ENCODE results near the gene EPS8L3. TPM values are rescaled to one million over a fixed set of nuclear protein-coding genes. Genes with fewer than 3 reads are reported as not detected.
"Not testable (repeated sequence)": the region's sequence is repeated elsewhere in the genome, so short reads cannot be mapped to it uniquely, and the experiment has no call there.

Gene EPS8L3
- total RNA-seq, 1 donor from 2014 or later: not detected

DNA sequence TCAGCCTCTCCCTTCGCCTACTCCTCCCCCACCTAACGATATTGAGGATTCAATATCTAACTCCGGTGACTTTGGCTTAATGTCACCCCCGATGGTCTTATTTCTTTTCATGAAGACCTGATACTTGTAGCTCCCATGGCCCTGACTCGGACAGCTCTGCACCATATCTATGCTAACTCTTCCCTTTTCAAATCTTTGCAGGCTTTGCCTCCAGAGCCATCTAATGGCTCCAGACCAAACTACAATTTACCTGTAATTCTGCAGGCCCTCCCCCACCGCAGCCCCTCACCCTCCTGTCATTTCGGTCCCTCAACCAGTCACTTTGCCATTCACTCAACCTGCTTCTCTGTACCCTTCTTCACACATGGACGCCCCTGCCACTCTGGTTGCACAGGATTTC is 59.5 kb downstream of the EPS8L3 start:
- Histone ChIP-seq H3K27me3 (no peaks in the 10 kb centered on the region), H3K79me2 (ENCODE audit: low read depth) (no peaks in the 10 kb centered on the region), H3K36me3 (no peaks in the 10 kb centered on the region), H3K9ac (no peak overlapping the region), H3K4me3 (no peak overlapping the region), H3K4me2 (no peak overlapping the region), H3K27ac (no peak overlapping the region), H3K9me3 (ENCODE audit: low read depth) (no peaks in the 10 kb centered on the region), H2AFZ (replicated peaks) (no peak overlapping the region), H3K4me1 (no peaks in the 10 kb centered on the region), H3F3A (ENCODE audit: low read depth) (no peaks in the 10 kb centered on the region), H4K20me1 (ENCODE audit: low read depth) (no peaks in the 10 kb centered on the region)
- TF ChIP-seq, protein P1, sequence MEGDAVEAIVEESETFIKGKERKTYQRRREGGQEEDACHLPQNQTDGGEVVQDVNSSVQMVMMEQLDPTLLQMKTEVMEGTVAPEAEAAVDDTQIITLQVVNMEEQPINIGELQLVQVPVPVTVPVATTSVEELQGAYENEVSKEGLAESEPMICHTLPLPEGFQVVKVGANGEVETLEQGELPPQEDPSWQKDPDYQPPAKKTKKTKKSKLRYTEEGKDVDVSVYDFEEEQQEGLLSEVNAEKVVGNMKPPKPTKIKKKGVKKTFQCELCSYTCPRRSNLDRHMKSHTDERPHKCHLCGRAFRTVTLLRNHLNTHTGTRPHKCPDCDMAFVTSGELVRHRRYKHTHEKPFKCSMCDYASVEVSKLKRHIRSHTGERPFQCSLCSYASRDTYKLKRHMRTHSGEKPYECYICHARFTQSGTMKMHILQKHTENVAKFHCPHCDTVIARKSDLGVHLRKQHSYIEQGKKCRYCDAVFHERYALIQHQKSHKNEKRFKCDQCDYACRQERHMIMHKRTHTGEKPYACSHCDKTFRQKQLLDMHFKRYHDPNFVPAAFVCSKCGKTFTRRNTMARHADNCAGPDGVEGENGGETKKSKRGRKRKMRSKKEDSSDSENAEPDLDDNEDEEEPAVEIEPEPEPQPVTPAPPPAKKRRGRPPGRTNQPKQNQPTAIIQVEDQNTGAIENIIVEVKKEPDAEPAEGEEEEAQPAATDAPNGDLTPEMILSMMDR (IDR thresholded peaks at IDR 0.05): no peak
- no peak for TF ChIP-seq EZH2phosphoT487 (IDR thresholded peaks at IDR 0.05)
- TF ChIP-seq EZH2 (IDR thresholded peaks at IDR 0.05): no peak
- Mint-ChIP-seq H3K4me3 (no peak overlapping the region), H3K36me3 (peaks cover under 1% of the 10 kb centered on the region), H3K27ac (no peak overlapping the region), H3K9me3 (peaks cover 23% of the 10 kb centered on the region), H3K27me3 (ENCODE audit: insufficient read depth, low read depth) (peaks cover 5% of the 10 kb centered on the region), H3K4me1 (no peaks in the 10 kb centered on the region)
- DNase-seq (ENCODE audit: low spot score): peak; percentile 15

DNA sequence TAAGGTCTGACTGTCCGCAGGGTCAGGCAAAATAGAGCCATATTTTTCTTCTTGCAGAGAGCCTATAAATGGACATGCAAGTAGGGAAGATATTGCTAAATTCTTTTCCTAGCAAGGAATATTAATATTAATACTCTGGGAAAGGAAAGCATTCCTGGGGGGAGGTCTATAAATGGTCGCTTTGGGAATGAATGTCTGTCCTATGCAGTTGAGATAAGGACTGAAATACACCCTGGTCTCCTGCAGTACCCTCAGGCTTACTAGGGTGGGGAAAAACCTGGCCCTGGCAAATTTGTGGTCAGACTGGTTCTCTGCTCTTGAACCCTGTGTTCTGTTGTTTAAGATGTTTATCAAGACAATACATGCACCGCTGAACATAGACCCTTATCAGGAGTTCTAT is 60.8 kb downstream of the EPS8L3 start:
- not testable (repeated sequence) for H3K36me3 Mint-ChIP-seq, H3K27me3 ChIP-seq

More for the DNA sequence above, 60.8 kb downstream of the EPS8L3 start:
- not testable (repeated sequence) for H3K79me2 ChIP-seq (ENCODE audit: low read depth); H3F3A ChIP-seq (ENCODE audit: low read depth); H3K4me3 Mint-ChIP-seq; H3K36me3 ChIP-seq; DNase-seq (ENCODE audit: low spot score); H4K20me1 ChIP-seq (ENCODE audit: low read depth); H3K4me2 ChIP-seq; H2AFZ ChIP-seq (replicated peaks); H3K4me1 ChIP-seq; H3K27me3 Mint-ChIP-seq (ENCODE audit: insufficient read depth, low read depth); H3K4me3 ChIP-seq; H3K9ac ChIP-seq; H3K27ac ChIP-seq; H3K9me3 ChIP-seq (ENCODE audit: low read depth); H3K4me1 Mint-ChIP-seq
- Mint-ChIP-seq H3K9me3 (peaks cover 18% of the 10 kb centered on the region), H3K27ac (peak overlapping the region; percentile 59)

Other genes starting within 250 kb of the EPS8L3 start
- 0.71 and 1.4 TPM in 2 replicates for gene GPR61, start 224.1 kb downstream of the EPS8L3 start, total RNA-seq (ENCODE audit: low replicate concordance)
- 11.4 and 15.4 TPM in 2 replicates for gene GNAI3, start 215.3 kb downstream of the EPS8L3 start, total RNA-seq (ENCODE audit: low replicate concordance)
- gene GNAT2, start 144.3 kb downstream of the EPS8L3 start, total RNA-seq (ENCODE audit: low replicate concordance): 0.25 TPM in 1 of 2 replicates, not detected in the other
- 22.9 and 49.8 TPM in 2 replicates for gene AMPD2, start 144.1 kb downstream of the EPS8L3 start, total RNA-seq (ENCODE audit: low replicate concordance)
- gene GSTM4, start 107.8 kb downstream of the EPS8L3 start, total RNA-seq (ENCODE audit: low replicate concordance): 4.3 and 17.3 TPM in 2 replicates
- 15.6 and 24.2 TPM in 2 replicates for gene GSTM2, start 95.9 kb downstream of the EPS8L3 start, total RNA-seq (ENCODE audit: low replicate concordance)
- gene GSTM1, start 76.1 kb downstream of the EPS8L3 start, total RNA-seq (ENCODE audit: low replicate concordance): 13.8 and 20.8 TPM in 2 replicates
- gene GSTM5, start 51.7 kb downstream of the EPS8L3 start, total RNA-seq (ENCODE audit: low replicate concordance): 0.62 TPM in 1 of 2 replicates, not detected in the other
- gene GSTM3, start 22.9 kb downstream of the EPS8L3 start, total RNA-seq (ENCODE audit: low replicate concordance): 6.4 and 12.9 TPM in 2 replicates
- gene CSF1, start 146.9 kb upstream of the EPS8L3 start, total RNA-seq (ENCODE audit: low replicate concordance): 2.7 and 5.0 TPM in 2 replicates
- gene AHCYL1, start 220.8 kb upstream of the EPS8L3 start, total RNA-seq (ENCODE audit: low replicate concordance): 62.5 and 65.5 TPM in 2 replicates